ENCODE results near the gene SLC5A10.

DNA sequence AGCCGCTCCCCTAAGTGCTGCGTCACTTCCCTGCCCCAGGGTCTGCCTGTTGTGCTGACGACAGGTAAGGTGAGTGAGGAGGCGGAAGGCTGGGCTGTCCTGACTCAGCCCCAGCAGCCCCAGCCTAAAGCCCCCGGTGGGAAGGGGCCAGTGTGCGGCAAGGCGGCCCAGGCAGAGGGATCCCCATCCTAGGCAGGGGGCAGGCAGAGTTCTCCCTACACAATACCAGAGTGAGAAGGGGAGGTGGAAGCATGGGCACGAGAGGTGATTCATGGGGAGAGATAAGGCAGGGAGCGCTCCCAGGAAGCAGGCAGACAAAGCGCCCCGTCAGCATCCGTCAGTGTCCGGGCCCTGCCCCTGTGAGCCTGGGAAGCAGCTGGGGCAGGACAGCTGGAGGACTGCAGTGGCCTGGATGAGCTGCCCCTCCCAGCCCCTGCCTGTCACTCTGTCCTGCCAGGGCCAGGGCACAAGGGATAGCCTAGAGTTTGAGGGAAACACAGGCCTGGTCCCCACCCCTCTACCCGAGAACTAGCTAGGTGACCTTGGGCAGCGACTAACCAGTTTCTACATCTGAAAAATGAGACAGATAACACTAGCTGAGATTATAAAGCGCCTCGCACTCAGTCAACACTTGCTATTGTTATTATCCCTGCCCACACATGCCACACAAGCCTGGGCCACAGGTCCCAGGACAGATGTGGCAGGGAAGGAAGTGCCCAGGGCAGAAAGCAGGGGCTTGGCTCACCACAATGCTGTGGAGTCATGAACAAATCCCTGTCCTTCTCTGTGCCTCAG, 48.8 kb downstream of the SLC5A10 start:
- TF ChIP-seq, protein P1, sequence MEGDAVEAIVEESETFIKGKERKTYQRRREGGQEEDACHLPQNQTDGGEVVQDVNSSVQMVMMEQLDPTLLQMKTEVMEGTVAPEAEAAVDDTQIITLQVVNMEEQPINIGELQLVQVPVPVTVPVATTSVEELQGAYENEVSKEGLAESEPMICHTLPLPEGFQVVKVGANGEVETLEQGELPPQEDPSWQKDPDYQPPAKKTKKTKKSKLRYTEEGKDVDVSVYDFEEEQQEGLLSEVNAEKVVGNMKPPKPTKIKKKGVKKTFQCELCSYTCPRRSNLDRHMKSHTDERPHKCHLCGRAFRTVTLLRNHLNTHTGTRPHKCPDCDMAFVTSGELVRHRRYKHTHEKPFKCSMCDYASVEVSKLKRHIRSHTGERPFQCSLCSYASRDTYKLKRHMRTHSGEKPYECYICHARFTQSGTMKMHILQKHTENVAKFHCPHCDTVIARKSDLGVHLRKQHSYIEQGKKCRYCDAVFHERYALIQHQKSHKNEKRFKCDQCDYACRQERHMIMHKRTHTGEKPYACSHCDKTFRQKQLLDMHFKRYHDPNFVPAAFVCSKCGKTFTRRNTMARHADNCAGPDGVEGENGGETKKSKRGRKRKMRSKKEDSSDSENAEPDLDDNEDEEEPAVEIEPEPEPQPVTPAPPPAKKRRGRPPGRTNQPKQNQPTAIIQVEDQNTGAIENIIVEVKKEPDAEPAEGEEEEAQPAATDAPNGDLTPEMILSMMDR (IDR thresholded peaks at IDR 0.05), result no peak
- TF ChIP-seq POLR2AphosphoS5 (IDR thresholded peaks at IDR 0.05; ENCODE audit: low read depth, low read length) (no peak), SIN3A (IDR thresholded peaks at IDR 0.05; ENCODE audit: borderline replicate concordance, insufficient read depth, low read depth, low read length) (no peak), TCF7L2 (IDR thresholded peaks at IDR 0.05; ENCODE audit: low read depth, low read length) (no peak)
- TF ChIP-seq, protein P2, sequence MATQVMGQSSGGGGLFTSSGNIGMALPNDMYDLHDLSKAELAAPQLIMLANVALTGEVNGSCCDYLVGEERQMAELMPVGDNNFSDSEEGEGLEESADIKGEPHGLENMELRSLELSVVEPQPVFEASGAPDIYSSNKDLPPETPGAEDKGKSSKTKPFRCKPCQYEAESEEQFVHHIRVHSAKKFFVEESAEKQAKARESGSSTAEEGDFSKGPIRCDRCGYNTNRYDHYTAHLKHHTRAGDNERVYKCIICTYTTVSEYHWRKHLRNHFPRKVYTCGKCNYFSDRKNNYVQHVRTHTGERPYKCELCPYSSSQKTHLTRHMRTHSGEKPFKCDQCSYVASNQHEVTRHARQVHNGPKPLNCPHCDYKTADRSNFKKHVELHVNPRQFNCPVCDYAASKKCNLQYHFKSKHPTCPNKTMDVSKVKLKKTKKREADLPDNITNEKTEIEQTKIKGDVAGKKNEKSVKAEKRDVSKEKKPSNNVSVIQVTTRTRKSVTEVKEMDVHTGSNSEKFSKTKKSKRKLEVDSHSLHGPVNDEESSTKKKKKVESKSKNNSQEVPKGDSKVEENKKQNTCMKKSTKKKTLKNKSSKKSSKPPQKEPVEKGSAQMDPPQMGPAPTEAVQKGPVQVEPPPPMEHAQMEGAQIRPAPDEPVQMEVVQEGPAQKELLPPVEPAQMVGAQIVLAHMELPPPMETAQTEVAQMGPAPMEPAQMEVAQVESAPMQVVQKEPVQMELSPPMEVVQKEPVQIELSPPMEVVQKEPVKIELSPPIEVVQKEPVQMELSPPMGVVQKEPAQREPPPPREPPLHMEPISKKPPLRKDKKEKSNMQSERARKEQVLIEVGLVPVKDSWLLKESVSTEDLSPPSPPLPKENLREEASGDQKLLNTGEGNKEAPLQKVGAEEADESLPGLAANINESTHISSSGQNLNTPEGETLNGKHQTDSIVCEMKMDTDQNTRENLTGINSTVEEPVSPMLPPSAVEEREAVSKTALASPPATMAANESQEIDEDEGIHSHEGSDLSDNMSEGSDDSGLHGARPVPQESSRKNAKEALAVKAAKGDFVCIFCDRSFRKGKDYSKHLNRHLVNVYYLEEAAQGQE (IDR thresholded peaks at IDR 0.05; ENCODE audit: insufficient read depth in 1 of 2, low read depth in 2 of 2, low read length in 1 of 2), result no peak

All from Panc1 (cell line).